PFSK-1 (cell line): ENCODE results near the gene ARHGEF4.

Experiments used
- FOXP2 ChIP-seq: optimal IDR thresholded peaks from 2 replicates; pipeline ENCODE3; 2011; ENCODE audit warnings: borderline replicate concordance, control low read depth, inconsistent platforms; ENCODE audit not compliant: insufficient read depth; ENCODE audit errors: extremely low read length, extremely low read depth
- POLR2AphosphoS5 ChIP-seq: IDR thresholded peaks from 2 replicates; pipeline ENCODE4 v1.6.1; 2012; ENCODE audit warnings: low read depth, mild to moderate bottlenecking, control low read depth, low read length, moderate library complexity
- REST ChIP-seq, 2 experiments: IDR thresholded peaks; 2 replicates each; pipeline versions ENCODE4 v1.6.1 to v1.8.0; 2011 to 2012; ENCODE audit warnings: low read depth in 2 of 2, low read length in 2 of 2, control low read depth in 1 of 2, inconsistent platforms in 1 of 2, mild to moderate bottlenecking in 1 of 2, moderate library complexity in 1 of 2; ENCODE audit not compliant: insufficient read depth in 1 of 2
- SIN3A ChIP-seq: IDR thresholded peaks from 2 replicates; pipeline ENCODE4 v1.6.1; 2012; ENCODE audit warnings: mild to moderate bottlenecking, low read length, moderate library complexity, borderline replicate concordance; ENCODE audit not compliant: insufficient read depth
- TAF1 ChIP-seq: IDR thresholded peaks from 2 replicates; pipeline ENCODE4 v1.6.1; 2012; ENCODE audit warnings: low read length, control low read depth, borderline replicate concordance; ENCODE audit not compliant: insufficient read depth

ARHGEF4 gene

GRCh38 chr2:131046028-131046917, 209.6 kb downstream of the ARHGEF4 start:
- no peak for TF ChIP-seq TAF1

GRCh38 chr2:131046918-131047652, 210.4 kb downstream of the ARHGEF4 start:
- no peak for TF ChIP-seq SIN3A
- TF ChIP-seq POLR2AphosphoS5: no peak
- TF ChIP-seq FOXP2: no peak
- TF ChIP-seq TAF1: no peak

GRCh38 chr2:131047920-131048560, 211.3 kb downstream of the ARHGEF4 start:
- no peak for TF ChIP-seq SIN3A
- no peak for TF ChIP-seq TAF1
- TF ChIP-seq FOXP2: no peak
- no peak for TF ChIP-seq POLR2AphosphoS5
- no peak for TF ChIP-seq REST (IDR thresholded peaks at IDR 0.05; ENCODE audit: insufficient read depth in 1 of 2, low read depth in 2 of 2, low read length in 2 of 2)

GRCh38 chr2:131048641-131049040, 211.9 kb downstream of the ARHGEF4 start:
- TF ChIP-seq REST (IDR thresholded peaks at IDR 0.05; ENCODE audit: insufficient read depth in 1 of 2, low read depth in 2 of 2, low read length in 2 of 2): no peak
- TF ChIP-seq POLR2AphosphoS5: no peak
- TF ChIP-seq FOXP2: no peak
- TF ChIP-seq SIN3A: no peak
- no peak for TF ChIP-seq TAF1

GRCh38 chr2:131049150-131049718, 212.5 kb downstream of the ARHGEF4 start:
- TF ChIP-seq SIN3A: no peak
- TF ChIP-seq POLR2AphosphoS5: no peak

GRCh38 chr2:131050896-131051295, 214.2 kb downstream of the ARHGEF4 start:
- no peak for TF ChIP-seq FOXP2
- TF ChIP-seq TAF1: no peak
- TF ChIP-seq SIN3A: no peak

- TF ChIP-seq POLR2AphosphoS5 (no peak), REST (IDR thresholded peaks at IDR 0.05; ENCODE audit: insufficient read depth in 1 of 2, low read depth in 2 of 2, low read length in 2 of 2) (no peak), TAF1 (no peak)
Measured at GRCh38 chr2:131052741-131053263, 216.1 kb downstream of the ARHGEF4 start.
